HG02885 (cell line): ENCODE data around the gene TRMT2A.
"Not testable (repeated sequence)": the region's sequence is repeated elsewhere in the genome, so short reads cannot be mapped to it uniquely, and the experiment has no call there.

ENCODE experiments used
- ATAC-seq: cut with Tn5 transposase; IDR thresholded peaks from one replicate; pipeline ENCODE4 v1.9.1; 2021; ENCODE audit warnings: mild to moderate bottlenecking; ENCODE audit not compliant: unreplicated experiment, poor library complexity

The TRMT2A gene, protein sequence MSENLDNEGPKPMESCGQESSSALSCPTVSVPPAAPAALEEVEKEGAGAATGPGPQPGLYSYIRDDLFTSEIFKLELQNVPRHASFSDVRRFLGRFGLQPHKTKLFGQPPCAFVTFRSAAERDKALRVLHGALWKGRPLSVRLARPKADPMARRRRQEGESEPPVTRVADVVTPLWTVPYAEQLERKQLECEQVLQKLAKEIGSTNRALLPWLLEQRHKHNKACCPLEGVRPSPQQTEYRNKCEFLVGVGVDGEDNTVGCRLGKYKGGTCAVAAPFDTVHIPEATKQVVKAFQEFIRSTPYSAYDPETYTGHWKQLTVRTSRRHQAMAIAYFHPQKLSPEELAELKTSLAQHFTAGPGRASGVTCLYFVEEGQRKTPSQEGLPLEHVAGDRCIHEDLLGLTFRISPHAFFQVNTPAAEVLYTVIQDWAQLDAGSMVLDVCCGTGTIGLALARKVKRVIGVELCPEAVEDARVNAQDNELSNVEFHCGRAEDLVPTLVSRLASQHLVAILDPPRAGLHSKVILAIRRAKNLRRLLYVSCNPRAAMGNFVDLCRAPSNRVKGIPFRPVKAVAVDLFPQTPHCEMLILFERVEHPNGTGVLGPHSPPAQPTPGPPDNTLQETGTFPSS

GRCh38 chr22:20116951-20117632, at the start of gene TRMT2A:
TRMT2A (minus strand) TSS chr22:20117226; CDS start chr22:20116906, 320 bp downstream.
- peak; percentile 80 for ATAC-seq

DNA sequence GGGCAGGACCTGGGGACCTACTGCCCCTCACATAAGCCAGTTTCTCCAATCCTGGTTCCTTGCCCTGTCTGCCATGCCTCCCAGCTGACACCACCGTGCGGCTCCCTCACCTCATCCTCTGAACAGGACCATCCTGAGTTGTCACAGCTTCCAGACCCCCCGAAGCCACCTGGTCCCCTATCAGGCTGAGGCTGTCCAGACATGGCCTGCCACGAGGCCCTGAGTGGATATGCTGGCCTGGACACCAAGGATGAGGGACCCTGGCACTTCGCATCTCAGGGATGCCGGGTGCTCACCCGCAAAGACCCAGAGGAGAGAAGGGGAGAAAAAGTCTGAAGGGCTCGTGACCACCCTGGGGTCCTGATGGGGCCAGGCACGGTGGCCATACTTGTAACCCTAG, 49.7 kb upstream of the TRMT2A start:
- no peak for ATAC-seq

DNA sequence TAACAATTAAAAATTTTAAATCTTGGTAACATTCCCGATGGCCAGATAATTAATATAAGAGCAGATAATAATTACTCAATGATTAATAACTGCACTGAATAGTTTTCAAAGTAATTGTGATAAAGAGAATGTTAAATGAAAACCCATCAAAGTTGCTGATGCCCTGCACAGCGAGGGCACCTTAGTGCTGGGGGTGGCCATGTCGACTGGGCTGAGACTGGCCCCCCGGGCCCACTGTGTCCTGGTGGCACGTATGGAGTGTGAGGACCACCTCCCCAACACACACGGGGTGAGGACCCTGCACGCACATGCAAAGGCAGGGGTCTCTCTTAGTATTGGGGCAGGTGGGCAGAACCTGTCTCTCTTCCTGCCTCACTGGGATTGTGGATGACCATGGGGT, 48.9 kb upstream of the TRMT2A start:
- ATAC-seq = no peak

DNA sequence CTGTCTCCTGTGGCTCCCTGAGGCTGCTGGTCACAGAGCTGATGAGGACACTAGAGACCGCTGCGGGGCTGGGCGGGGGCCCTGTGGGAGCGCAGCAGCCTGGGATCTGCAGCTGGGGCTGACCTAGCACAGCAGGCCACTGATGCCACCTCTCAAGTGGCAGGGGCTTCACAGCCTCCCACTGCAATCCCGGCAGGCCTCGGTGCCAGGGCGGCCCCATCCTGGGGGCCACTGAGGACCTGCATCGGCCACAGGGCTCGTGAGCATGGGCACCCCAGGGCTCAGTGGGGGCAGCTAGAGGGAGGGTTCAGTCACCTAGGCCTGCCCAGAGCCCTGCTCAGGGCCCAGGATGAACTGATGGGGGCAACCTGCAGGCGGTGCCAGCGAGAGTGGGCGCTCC, 48.4 kb upstream of the TRMT2A start:
- no peak for ATAC-seq

- ATAC-seq = no peak
Measured at GRCh38 chr22:20164863-20165262, 47.8 kb upstream of the TRMT2A start.

- ATAC-seq = no peak
Measured at GRCh38 chr22:20160041-20160440, 43.0 kb upstream of the TRMT2A start.

GRCh38 chr22:20159531-20159930, 42.5 kb upstream of the TRMT2A start:
- not testable (repeated sequence) for ATAC-seq

- ATAC-seq = no peak
Measured at GRCh38 chr22:20159076-20159475, 42.0 kb upstream of the TRMT2A start.

- no peak for ATAC-seq
Measured at GRCh38 chr22:20158391-20159036, 41.5 kb upstream of the TRMT2A start.

GRCh38 chr22:20157430-20158183, 40.6 kb upstream of the TRMT2A start:
- ATAC-seq = no peak

- no peak for ATAC-seq
Measured at GRCh38 chr22:20156611-20157429, 39.8 kb upstream of the TRMT2A start.

- ATAC-seq = no peak
Measured at GRCh38 chr22:20156042-20156389, 39.0 kb upstream of the TRMT2A start.

GRCh38 chr22:20155330-20156041, 38.5 kb upstream of the TRMT2A start:
- no peak for ATAC-seq

- ATAC-seq = no peak
Measured at GRCh38 chr22:20154602-20155187, 37.7 kb upstream of the TRMT2A start.

GRCh38 chr22:20153945-20154344, 36.9 kb upstream of the TRMT2A start:
- no peak for ATAC-seq

- ATAC-seq = no peak
Measured at GRCh38 chr22:20152464-20152890, 35.5 kb upstream of the TRMT2A start.

- no peak for ATAC-seq
Measured at GRCh38 chr22:20151276-20151588, 34.2 kb upstream of the TRMT2A start.
